Fibroblast of skin of left quadriceps (primary cell): ENCODE results near the gene DENND5A.
"Not testable (repeated sequence)": the region's sequence is repeated elsewhere in the genome, so short reads cannot be mapped to it uniquely, and the experiment has no call there.

Experiments used
- DNase-seq, 2 experiments: peaks; one replicate each; pipeline ENCODE4 v3.0.0-alpha.2; 2013; ENCODE audit warnings: low read depth in 2 of 2

The DENND5A gene

DNA sequence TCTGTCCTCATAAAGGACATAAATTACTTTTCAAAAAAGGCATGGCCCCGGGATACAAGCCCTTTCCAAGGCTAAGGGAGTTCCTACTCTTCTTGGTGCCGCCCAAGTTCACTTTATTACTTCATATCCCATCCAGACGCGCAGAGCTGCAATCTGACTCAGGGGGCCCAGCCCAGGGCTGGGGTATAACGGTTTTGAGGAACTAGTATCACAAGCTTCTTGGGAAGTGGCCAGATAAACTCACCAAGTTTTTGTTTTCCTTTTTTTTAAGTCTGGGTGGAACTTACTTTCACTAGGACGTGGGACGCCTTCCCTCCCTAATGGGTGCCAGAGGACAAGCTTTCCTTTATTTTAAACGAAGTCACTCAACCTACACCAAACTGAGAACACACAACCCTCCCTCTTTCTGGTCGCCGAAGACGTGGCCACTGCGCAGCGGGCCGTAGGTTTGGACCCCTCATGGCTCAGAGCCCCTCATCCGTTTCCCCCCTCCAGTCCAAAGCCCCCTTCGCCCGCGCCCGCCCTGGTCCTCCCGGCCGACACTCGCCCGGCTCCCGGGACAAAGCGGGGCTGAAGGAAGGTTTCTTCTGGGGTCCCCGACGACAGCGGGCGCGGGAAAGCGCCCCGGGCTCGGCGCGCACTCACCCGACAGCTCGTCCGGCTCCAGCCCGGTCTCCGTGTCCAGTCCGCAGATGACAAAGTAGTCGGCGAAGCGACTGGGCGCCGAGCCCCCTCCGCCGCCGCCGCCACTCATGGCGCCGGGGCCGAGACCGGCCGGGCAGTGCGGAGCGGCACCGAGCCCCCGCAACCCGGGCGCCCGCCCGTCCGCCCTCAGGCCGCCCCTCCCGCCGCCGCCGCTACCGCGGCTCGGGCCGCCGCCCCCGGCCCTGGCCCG lies 587 bp downstream of the DENND5A start:
- DNase-seq: peak; percentile 64 to 68

DNA sequence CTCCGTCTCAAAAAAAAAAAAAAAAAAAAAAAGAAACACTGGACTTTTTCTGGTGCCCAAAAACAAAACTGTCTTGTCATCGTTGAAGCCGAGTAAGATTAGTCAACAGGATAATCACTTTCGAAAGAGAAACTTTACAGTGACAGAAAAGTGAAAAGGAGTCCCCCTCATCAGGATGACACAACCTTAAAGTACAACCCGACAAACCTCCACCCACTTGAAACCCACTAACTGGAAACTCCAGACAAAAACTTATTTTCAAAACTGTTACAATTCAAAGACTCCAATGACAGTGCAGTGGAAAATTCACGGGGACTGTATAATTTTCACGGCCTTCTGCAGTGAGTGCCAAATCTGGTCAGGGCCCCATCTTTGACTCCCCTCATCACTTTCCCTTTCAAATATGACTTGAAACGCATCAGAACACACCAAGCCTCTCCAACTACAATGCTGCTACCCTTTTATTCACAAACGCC lies 1.3 kb downstream of the DENND5A start:
- DNase-seq: no peak

DNA sequence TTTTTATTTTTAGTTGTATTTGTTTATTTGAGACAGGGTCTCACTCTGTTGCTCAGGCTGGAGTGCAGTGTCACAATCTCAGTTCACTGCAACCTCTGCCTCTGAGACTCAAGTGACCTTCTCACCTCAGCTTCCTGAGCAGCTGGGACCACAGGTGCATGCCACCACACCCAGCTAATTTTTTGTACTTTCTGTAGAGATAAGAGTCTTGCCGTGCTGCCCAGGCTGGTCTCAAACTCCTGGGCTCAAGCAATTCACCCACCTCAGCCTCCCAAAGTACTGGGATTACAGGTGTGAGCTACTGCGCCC lies 4.4 kb downstream of the DENND5A start:
- DNase-seq: not testable (repeated sequence)

DNA sequence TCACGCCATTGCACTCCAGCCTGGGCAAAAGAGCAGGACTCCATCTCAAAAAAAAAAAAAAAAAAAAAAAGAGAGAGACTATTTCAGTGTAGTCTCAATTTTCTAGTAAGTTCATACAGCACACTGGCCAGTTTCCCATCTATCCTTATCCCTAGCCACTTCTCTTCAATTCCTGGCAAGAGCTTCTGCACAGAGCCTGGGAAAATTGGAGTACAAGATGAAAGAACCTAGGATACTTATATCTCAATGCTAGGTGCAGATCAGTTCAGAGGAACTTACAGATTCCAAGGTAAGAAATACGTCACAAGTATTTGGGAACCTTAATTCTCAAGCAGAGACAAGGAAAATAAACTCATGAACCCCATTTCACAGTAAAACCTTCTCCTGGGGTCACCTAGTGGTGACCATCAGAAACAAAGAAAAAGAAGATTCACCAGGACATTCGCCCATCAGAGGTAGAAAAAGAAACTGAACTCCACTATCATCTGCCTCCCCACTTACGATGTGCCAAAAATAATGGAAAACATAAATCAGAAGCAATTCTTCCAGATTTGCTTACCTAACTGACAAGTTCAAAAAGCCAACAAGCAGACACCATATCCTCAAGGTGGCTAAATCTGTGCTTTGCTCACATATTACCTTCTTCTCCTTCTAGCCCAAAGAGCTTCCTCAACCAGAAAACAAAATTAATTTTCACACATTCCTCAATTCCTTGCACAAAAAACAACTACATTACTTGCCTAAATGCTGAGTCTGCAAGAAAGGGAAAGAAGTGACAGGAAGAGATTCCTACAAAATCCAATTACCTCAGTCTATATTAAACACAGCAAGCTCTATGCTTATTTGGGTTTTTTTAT lies 4.9 kb downstream of the DENND5A start:
- no peak for DNase-seq

DNA sequence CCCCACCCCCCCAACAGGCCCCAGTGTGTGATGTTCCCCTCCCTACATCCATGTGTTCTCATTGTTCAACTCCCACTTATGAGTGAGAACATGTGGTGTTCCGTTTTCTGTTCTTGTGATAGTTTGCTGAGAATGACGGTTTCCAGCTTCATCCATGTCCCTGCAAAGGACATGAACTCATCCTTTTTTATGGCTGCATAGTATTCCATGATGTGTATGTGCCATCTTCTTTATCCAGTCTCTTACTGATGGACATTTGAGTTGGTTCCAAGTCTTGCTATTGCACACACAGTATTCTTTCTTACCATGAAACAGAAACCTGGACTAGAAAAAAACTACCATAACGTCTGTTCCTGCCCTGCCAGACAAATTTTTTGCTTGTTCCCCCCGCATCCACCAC lies 6.9 kb downstream of the DENND5A start:
- not testable (repeated sequence) for DNase-seq

DNA sequence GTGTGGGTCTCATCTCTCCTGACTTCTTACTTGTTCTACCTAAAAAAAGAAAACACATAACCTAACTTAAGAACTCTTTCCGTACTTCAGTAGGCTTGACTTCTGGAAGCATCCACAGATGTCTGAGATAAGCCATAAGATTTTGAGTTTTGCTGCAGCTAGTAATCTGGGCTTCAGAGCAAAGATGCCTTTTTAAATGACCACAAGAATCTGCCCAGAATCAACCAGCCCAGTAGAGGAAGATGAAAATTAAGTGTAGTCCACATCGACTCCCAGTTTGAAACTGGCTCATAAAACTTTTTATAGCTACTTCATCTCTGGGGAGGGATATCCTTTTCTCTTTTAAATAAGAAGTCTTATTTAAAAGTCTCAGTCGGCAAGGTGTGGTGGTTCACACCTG lies 10.7 kb downstream of the DENND5A start:
- DNase-seq: no peak

DNA sequence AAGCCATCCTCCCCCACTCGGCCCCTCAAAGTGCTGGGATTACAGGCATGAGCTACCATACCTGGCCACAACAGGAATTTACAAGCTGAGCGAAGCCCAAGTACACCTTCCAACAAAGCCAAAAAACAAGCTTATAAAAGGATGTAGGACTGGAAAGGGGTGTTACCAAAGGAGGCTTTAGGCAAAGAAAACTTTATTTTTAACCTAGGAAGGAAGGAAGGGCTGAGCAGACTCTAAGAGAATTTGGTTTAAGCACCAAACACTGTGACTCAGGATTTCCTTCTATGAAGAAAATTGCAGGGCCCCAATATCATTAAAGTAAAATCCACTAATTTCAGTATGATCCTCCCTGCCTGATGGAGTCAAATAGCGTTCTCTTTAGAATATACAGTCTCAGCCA lies 12.1 kb downstream of the DENND5A start:
- DNase-seq: no peak

DNA sequence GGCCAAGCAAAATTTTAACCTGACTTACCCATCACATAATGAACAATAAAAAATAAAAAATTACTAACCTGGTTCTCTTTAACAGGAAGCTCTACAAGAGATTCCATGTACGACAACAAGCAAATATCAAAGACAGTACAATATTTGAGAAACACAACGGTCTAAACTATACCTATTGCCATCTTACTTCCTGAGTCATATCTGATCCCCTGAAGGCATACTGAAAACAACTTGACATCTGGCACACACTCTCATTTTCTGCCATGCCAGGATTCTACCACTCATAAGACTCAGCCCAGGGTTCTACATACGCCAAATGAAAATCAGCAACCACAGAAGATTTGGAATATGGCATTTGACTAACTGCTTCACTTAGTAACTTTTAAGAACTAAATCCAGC lies 13.8 kb downstream of the DENND5A start:
- no peak for DNase-seq

DNA sequence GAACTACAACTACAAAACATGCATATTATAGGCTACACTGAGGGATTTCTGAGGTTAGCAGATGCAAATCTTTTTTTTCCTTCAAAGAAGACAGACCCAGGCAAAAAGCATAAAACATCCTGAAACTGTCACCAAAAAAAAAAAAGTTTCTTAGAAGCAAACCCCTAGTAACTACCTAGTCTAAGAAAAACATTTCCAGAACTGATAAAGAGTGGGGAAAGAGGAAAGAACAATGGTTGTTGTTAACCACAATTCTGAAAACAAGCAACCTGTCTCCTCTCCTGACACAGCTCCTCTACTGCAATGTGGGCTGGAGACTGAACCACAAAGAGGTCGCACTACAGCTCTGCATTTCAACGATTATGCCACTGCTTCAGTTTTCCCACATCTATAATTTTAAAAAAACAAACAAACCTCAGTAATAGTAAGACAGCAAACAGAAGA lies 15.0 kb downstream of the DENND5A start:
- DNase-seq: no peak

DNA sequence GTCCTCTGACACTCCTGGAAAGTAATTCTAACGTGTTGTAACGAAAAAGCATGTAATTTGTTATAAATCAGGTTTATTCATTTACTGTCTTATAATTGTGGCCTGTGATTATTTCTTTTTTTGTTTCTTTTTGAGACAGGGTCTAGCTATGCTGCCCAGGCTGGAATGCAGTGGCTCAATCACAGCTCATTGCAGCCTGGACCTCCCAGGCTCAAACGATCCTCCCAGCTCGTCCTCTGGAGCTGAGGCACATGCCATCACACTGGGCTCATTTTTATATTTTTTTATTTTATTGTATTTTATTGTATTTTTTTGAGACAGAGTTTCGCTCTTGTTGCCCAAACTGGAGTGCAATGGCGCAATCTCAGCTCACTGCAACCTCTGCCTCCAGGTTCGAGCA lies 15.9 kb downstream of the DENND5A start:
- DNase-seq: no peak

DNA sequence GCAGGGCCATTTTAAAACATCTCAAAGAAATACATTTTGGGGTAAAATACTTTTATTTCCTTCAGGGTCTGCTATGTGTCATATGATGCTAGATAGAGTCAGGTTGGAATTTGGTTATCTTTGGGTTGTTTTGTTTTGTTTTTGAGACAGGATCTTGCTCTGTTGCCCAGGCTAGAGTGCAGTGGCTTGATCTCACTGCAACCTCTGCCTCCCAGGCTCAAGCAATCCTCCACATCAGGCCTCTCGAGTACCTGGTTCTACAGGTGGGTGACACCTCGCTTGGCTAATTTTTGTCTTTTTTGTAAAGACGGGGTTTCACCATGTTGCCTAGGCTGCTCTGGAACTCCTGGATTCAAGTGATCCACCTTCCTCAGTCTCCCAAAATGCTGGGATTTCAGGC lies 17.3 kb downstream of the DENND5A start:
- no peak for DNase-seq

DNA sequence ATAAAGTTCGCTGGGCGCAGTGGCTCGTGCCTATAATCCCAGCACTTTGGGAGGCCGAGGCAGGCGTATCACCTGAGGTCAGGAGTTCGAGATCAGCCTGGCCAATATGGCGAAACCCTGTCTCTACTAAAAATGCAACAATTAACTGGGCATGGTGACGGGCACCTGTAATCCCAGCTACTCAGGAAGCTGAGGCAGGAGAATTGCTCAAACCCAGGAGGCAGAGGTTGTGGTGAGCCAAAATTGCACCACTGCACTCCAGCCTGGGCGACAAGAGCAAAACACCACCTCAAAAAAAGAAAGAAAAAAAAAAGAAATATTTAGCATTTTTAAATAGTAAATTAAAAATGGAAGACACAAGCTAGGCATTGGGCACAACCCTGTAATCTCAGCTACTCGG lies 28.9 kb downstream of the DENND5A start:
- not testable (repeated sequence) for DNase-seq

DNA sequence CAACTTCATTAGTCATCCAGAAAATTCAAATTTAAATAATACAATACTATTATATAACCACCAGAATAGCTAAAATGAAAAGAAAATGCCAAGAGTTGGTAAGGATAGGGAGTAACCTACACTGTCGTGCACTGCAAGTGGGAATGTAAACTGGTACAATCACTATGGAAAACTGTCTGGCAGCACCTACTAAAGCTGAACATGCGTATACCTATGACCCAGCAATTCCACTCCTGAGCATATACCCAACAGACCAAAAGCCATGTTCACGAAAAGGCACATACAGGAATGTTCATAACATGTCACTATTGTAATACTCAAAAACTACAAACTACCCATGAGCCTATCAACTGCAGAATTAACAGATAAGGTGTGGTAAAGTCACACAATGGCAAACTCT lies 32.7 kb downstream of the DENND5A start:
- DNase-seq: no peak

DNA sequence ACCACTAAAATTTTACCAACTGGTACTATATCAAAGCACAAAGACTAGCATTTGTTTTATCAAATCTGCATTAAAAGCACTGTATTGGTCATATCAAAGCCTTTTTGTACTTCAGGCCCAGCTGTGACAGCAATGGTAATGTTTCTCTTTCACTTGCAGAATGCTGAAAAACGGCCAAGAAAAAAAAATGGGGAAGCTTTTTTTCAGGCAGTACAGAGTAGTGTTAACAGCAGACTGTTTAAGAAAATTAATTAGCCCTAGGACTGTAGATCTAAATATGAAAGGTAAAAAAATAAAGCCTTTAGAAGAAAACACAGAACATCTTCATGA lies 33.3 kb downstream of the DENND5A start:
- peak in 1 of 2 experiments; percentile 21 for DNase-seq

DNA sequence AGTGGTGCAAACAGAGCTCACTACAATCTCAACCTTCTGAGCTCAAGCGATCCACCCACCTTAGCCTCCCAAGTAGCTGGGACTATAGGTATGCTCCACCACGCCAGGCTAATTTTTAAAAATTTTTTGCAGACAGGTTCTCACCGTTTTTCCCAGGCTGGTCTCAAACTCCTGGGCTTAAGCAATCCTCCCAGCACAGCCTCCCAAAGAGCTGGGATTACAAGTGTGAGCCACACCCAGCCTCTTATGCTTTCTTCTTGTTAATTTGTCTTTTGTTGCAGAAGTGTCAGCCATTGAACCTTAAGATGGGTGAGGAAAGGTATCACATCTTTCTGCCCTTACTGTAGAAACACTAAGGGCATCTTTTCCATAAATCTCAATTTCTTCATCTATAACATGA lies 34.9 kb downstream of the DENND5A start:
- no peak for DNase-seq

DNA sequence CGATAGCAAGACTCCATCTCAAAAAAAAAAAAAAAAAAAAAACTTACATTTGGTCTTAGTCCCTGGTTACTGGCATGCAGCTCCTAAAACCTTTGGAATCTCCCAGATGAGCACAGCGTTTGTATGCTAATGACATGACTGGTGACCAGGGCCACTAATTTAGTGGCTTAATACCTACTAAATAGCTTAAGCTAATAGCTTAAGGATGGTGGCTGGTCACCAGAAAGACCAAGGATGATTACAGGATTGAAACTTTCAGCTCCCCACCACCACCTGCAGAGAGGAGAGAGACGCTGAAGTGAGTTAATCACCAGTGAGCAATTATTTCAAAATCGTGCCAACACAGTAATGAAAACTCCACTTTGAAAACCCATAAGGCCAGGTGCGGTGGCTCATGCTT lies 37.1 kb downstream of the DENND5A start:
- no peak for DNase-seq

DNA sequence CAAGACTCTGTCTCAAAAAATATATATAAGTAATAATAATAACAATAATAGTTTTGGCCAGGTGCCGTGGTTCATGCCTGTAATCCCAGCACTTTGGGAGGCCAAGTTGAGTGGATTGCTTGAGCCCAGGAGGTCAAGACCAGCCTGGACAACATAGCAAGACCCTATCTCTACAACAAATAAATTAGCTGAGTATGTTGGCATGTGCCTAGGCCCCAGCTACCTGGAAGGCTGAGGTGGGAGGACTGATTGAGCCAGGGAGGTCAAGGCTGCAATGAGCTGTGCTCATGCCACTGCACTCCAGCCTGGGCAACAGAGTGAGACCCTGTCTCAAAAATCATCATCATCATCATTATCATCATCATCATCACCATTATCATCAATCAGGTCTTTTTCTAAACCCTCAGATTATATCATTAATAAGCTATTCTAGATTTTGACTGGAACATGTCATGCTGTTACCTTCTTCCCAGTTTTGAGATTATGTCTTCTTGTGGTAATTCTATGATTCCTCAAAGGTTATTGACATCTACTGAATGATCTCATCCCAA lies 39.3 kb downstream of the DENND5A start:
- DNase-seq: no peak

DNA sequence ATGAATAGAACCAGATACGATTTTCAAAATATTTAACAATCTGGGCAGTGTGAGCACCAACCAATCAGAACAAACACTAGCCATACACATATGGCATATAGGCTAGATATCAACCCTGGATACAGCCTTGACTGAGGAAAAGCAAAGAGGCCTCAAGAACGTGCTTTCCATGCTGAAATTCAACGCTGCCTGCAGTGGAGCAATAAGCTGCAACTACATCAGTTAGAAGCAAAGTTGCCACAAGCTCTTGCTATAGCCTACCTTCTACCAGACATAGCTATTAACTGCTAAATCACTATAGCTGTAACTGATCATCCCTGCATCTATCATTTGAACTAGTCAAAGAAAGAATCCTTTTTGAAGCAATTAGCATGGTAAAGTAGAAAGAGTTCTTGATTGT lies 42.5 kb downstream of the DENND5A start:
- DNase-seq: no peak

DNA sequence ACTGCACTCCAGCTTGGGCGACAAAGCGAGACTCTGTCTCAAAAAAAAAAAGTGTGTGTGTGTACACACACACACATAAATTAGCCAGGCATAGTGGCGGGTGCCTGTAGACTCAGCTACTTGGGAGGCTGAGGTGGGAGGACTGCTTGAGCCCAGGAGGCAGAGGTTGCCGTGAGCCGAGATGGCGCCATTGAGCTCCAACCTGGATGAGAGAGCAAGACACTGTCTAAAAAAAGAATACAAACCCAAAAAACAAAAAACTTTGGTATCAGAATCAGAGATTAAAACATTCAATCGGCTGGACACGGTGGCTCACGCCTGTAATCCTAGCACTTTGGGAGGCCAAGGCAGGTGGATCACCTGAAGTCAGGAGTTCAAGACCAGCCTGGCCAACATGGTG lies 44.3 kb downstream of the DENND5A start:
- not testable (repeated sequence) for DNase-seq

DNA sequence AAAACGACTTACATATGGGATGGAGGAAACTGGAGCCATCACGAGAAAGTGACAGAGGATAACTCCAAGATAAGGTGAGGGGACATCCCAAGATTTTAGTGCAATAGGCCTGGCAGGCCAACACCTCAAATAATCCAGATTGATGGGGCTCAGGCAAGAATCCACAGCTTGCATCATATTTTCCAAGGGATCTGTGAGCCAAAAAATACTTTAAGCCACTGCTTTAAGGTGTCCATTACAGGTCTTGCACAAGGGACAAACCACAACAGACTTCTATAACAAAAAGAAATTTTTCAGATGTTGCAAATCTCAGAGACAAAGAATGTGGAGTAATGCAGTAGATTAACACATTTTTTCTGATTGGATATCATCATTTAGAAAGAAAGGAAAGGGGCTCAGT lies 45.6 kb downstream of the DENND5A start:
- peak; percentile 78 to 81 for DNase-seq

DNA sequence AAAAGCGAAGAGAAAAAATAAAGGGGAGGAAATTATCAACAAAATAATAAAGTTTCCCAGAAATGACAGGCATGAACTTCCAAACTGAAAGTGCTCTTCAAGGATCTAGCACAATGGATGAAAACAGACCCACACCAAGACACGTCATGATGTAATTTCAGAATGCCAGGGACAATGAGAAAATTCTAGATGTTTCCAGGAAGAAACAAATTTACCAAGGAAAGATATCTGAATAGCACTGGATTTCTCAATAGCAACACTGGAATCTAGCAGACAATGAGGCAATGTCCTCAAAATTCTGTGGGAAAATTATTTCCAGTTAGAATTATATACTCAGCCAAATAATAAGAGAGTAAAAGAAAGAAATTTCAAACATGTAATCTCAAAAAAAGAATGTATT lies 46.0 kb downstream of the DENND5A start:
- DNase-seq: peak; percentile 40 to 52

DNA sequence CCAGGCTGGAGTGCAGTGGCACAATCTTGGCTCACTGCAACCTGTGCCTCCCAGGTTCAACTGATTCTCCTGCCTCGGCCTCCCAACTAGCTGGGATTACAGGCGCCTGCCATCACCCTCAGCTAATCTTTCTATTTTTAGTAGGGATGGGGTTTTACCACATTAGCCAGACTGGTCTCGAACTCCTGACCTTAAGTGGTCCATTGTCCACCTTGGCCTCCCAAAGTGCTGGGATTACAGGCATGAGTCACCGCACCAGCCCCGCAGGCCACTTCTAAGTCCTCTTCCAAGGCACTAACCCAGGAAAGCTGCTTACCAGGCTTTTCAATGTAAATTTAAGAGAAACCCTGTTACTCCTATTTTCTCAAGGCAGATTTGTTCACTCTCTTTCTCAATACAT lies 50.4 kb downstream of the DENND5A start:
- DNase-seq: no peak

DNA sequence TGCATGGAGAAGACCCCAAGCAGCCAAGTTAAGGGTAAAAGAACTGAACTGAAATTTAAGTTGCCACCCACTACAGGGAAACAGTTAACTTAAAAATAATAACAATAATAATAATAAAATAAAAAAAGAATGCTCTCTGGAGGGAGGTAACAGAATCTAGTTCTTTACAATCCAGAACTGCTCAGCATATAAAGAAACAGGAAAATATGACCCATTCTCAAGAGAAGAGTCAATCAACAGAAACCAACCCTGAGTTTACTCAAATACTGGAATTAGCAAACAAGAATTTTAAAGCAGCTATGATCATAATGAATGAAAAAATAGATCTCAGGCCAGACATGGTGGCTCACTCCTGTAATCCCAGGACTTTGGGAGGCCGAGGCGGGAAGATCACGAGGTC lies 53.8 kb downstream of the DENND5A start:
- no peak for DNase-seq
